ENCODE results near the gene SH2D2A. TPM values are rescaled to one million over a fixed set of nuclear protein-coding genes. Genes with fewer than 3 reads are reported as not detected.

Gene SH2D2A
- total and polyA plus RNA-seq, 2 donors (not counting 1 experiment from before 2014, with no cell fraction given) = 0.73 to 2.1 TPM

DNA sequence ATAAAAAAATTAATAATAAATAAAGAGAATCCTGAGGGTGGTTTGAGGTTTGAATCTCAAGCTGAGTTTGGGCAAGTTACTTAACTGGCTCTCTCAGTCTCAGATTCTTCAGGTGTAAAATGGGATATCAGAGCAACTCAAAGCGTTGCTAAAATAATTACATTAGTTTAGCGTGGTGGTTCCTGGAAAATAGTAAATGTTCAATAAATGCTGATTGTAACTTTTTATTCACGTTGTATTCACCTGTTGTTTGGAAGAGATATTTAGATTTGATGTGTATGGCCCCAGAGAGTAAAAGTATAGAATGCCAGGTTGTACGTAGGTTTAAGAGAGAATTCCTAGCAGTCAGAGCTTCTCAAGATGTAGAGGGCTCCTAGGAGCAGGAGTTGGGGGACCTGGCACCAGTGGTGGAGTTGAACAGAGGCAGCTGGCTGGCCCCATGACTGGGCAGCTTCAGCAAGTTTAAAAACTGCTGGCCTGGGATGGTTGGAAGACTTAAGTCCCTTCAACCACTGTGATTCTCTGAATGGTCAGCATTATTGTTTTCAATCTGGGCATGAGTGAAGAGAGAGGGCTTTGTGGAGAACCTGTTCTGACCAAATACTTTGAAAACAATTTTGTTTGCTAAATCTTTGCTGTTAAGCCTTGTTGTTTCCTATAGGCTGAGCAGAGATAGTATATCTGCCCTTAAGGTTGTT lies 26.9 kb downstream of the SH2D2A start:
- peaks cover 14 to 69% of the 10 kb centered on the region in 2 experiments for H3K36me3 ChIP-seq (replicated peaks in 1 of 2; ENCODE audit: control extremely low read depth in 1 of 2, control insufficient read depth in 1 of 2, extremely low read depth in 1 of 2, insufficient read depth in 2 of 2, low read length in 1 of 2)
- H3K27me3 Mint-ChIP-seq = no peaks in the 10 kb centered on the region
- no peaks in the 10 kb centered on the region for H3K27me3 ChIP-seq (replicated peaks in 1 of 4; ENCODE audit: control extremely low read depth in 1 of 4, control insufficient read depth in 3 of 4, insufficient read depth in 4 of 4, low read length in 3 of 4)
- no peak overlapping the region for H3K4me3 Mint-ChIP-seq
- H3K4me3 ChIP-seq (ENCODE audit: control extremely low read depth in 1 of 5, extremely low read depth in 1 of 5, insufficient read depth in 1 of 5, low read depth in 2 of 5, low read length in 4 of 5) = no peak overlapping the region
- ChIA-PET CTCF (no interaction called here), POLR2A (no interaction called here)
- no peak overlapping the region for H3K4me2 ChIP-seq (replicated peaks; ENCODE audit: low read depth, low read length, poor library complexity, severe bottlenecking)
- 98% methylated on average over 4 of the region's 4 CpGs for WGBS (ENCODE audit: insufficient coverage)
- ATAC-seq (ENCODE audit: low read depth) (no peak), DNase-seq (no peak)
- no peaks in the 10 kb centered on the region for H3K9me3 Mint-ChIP-seq (ENCODE audit: insufficient read depth)
- H2AFZ ChIP-seq (ENCODE audit: insufficient read depth, low read depth, low read length, poor library complexity, severe bottlenecking) = no peak overlapping the region
- TF ChIP-seq EZH2 (IDR thresholded peaks at IDR 0.05; ENCODE audit: borderline replicate concordance, insufficient read depth, low read depth, low read length, poor library complexity, severe bottlenecking) = no peak
- TF ChIP-seq, protein P1, sequence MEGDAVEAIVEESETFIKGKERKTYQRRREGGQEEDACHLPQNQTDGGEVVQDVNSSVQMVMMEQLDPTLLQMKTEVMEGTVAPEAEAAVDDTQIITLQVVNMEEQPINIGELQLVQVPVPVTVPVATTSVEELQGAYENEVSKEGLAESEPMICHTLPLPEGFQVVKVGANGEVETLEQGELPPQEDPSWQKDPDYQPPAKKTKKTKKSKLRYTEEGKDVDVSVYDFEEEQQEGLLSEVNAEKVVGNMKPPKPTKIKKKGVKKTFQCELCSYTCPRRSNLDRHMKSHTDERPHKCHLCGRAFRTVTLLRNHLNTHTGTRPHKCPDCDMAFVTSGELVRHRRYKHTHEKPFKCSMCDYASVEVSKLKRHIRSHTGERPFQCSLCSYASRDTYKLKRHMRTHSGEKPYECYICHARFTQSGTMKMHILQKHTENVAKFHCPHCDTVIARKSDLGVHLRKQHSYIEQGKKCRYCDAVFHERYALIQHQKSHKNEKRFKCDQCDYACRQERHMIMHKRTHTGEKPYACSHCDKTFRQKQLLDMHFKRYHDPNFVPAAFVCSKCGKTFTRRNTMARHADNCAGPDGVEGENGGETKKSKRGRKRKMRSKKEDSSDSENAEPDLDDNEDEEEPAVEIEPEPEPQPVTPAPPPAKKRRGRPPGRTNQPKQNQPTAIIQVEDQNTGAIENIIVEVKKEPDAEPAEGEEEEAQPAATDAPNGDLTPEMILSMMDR (IDR thresholded peaks at IDR 0.05) = no peak
- H3K4me1 ChIP-seq (ENCODE audit: control insufficient read depth in 2 of 2, insufficient read depth in 2 of 2, low read length in 2 of 2) = no peaks in the 10 kb centered on the region
- no peak overlapping the region for H3K27ac ChIP-seq (ENCODE audit: low read length in 2 of 2)
- peaks cover 25% of the 10 kb centered on the region for H3K79me2 ChIP-seq (ENCODE audit: control insufficient read depth, insufficient read depth, low read length)
- H4K20me1 ChIP-seq (ENCODE audit: control insufficient read depth, insufficient read depth, low read length, poor library complexity, severe bottlenecking) = peaks cover 26% of the 10 kb centered on the region
- no peaks in the 10 kb centered on the region for H3K4me1 Mint-ChIP-seq
- intact Hi-C loops (cut with micrococcal nuclease) = no loop called here
- no peaks in the 10 kb centered on the region for H3K9me3 ChIP-seq (ENCODE audit: control extremely low read depth in 1 of 3, control insufficient read depth in 2 of 3, insufficient read depth in 1 of 3, low read length in 2 of 3)
- no peak overlapping the region for H3K27ac Mint-ChIP-seq
- no peak overlapping the region for H3K9ac ChIP-seq (ENCODE audit: low read length)

- Histone ChIP-seq H3K4me2 (replicated peaks; ENCODE audit: low read depth, low read length, poor library complexity, severe bottlenecking) (no peak overlapping the region), H3K9me3 (ENCODE audit: control extremely low read depth in 1 of 3, control insufficient read depth in 2 of 3, insufficient read depth in 1 of 3, low read length in 2 of 3) (no peaks in the 10 kb centered on the region), H3K27ac (ENCODE audit: low read length in 2 of 2) (no peak overlapping the region), H3K36me3 (replicated peaks in 1 of 2; ENCODE audit: control extremely low read depth in 1 of 2, control insufficient read depth in 1 of 2, extremely low read depth in 1 of 2, insufficient read depth in 2 of 2, low read length in 1 of 2) (peaks cover 8 to 69% of the 10 kb centered on the region in 2 experiments), H3K4me3 (ENCODE audit: control extremely low read depth in 1 of 5, extremely low read depth in 1 of 5, insufficient read depth in 1 of 5, low read depth in 2 of 5, low read length in 4 of 5) (no peak overlapping the region), H3K27me3 (replicated peaks in 1 of 4; ENCODE audit: control extremely low read depth in 1 of 4, control insufficient read depth in 3 of 4, insufficient read depth in 4 of 4, low read length in 3 of 4) (no peaks in the 10 kb centered on the region), H3K4me1 (ENCODE audit: control insufficient read depth in 2 of 2, insufficient read depth in 2 of 2, low read length in 2 of 2) (no peaks in the 10 kb centered on the region), H4K20me1 (ENCODE audit: control insufficient read depth, insufficient read depth, low read length, poor library complexity, severe bottlenecking) (peaks cover 36% of the 10 kb centered on the region), H3K79me2 (ENCODE audit: control insufficient read depth, insufficient read depth, low read length) (peaks cover 34% of the 10 kb centered on the region), H3K9ac (ENCODE audit: low read length) (no peak overlapping the region), H2AFZ (ENCODE audit: insufficient read depth, low read depth, low read length, poor library complexity, severe bottlenecking) (no peak overlapping the region)
- no CpG with 5 or more reads among the region's 2 CpGs for WGBS (ENCODE audit: insufficient coverage)
- TF ChIP-seq, protein P1 (IDR thresholded peaks at IDR 0.05) = no peak
- no peak for TF ChIP-seq EZH2 (IDR thresholded peaks at IDR 0.05; ENCODE audit: borderline replicate concordance, insufficient read depth, low read depth, low read length, poor library complexity, severe bottlenecking)
- intact Hi-C loops (cut with micrococcal nuclease) = no loop called here
- no peaks in the 10 kb centered on the region for H3K27me3 Mint-ChIP-seq
- no peak overlapping the region for H3K27ac Mint-ChIP-seq
- POLR2A ChIA-PET = no interaction called here
- no peaks in the 10 kb centered on the region for H3K9me3 Mint-ChIP-seq (ENCODE audit: insufficient read depth)
- DNase-seq = no peak
- no peaks in the 10 kb centered on the region for H3K4me1 Mint-ChIP-seq
- CTCF ChIA-PET = interaction anchor here (1.0 to 1.3 kb wide), 2 partner anchors 11 to 99 kb away, joined by 3 read pairs; no protein-coding TSS in a partner anchor
- no peak overlapping the region for H3K4me3 Mint-ChIP-seq
- no peak for ATAC-seq (ENCODE audit: low read depth)
Measured at GRCh38 chr1:156788136-156788535, 28.5 kb downstream of the SH2D2A start.

All from B cell (primary cell).